GM18508 (cell line): Measurements from ENCODE around the gene NRM.
A peak's percentile ranks its signal among the peaks of the same experiment; 100 is the strongest.
"Not testable (repeated sequence)": the region's sequence is repeated elsewhere in the genome, so short reads cannot be mapped to it uniquely, and the experiment has no call there.

ENCODE experiments used
- ATAC-seq: cut with Tn5 transposase; IDR thresholded peaks from one replicate; pipeline ENCODE4 v1.9.1; 2021; ENCODE audit warnings: moderate number of reproducible peaks; ENCODE audit not compliant: insufficient read depth, unreplicated experiment

NRM gene

GRCh38 chr6:30672445-30673253, 18.1 kb downstream of the NRM start, which contains the start of gene DHX16:
DHX16 (minus strand) TSS chr6:30673006; CDS start chr6:30672841, 165 bp downstream.
- ATAC-seq, result peak; percentile 50

- no peak for ATAC-seq
Measured at GRCh38 chr6:30670760-30671527, 19.8 kb downstream of the NRM start.

- ATAC-seq, result not testable (repeated sequence)
Measured at GRCh38 chr6:30666300-30666699, 24.5 kb downstream of the NRM start.

- ATAC-seq, result no peak
Measured at GRCh38 chr6:30664994-30665767, 25.6 kb downstream of the NRM start.

DNA sequence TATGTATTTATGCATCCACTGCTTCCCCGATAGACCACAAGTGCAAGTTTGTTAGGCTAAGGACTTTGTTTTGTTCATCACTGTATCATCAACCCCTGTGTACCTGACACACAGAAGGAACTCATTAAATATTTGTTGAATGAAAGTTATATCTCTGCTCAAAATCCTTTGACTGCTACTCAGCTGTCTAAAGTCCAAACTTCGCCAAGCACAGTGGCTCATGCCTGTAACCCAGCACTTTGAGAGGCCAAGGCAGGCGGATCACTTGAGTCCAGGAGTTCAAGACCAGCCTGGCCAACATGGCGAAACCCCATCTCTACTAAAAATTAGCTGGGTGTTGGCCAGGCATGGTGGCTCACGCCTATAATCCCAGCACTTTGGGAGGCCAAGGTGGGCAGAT, 32.9 kb downstream of the NRM start:
- not testable (repeated sequence) for ATAC-seq

- ATAC-seq, result no peak
Measured at GRCh38 chr6:30657454-30657853, 33.3 kb downstream of the NRM start.

- no peak for ATAC-seq
Measured at GRCh38 chr6:30656513-30656912, 34.3 kb downstream of the NRM start.

DNA sequence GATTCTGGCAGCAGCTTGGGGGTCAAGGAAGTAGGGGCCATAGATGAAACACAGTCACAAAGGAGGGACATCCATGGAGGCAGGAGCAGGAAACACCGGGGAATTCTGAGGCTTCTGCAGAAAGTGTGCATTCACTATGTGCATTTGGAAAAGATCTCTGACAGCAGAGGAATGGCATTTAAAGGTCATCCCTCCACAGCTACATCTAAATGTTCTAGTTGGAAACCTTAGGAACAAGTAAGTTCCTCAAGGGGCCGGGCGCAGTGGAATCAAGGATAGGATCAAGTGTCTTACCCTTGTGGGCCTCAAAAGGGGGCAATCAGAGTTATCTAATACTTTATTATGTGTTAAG, 35.1 kb downstream of the NRM start:
- no peak for ATAC-seq

GRCh38 chr6:30654798-30655742, 35.7 kb downstream of the NRM start:
- no peak for ATAC-seq

DNA sequence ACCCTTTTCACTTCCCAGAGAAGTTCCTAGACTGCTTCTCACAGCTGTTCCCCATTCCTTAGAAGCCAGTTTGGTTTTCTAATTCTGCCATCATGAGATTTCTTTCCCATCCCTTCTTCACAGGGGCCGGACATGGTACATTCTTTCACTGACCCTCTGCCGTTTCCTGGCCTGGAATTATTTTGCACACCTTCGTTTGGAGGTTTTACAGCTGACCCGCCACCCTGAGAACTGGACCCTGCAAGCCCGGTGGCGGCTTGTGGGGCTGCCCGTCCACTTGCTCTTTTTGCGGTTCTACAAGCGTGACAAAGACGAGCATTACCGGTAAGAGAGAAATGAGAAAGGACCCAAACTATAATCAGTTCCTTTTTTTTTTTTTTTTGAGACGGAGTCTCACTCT, 39.6 kb downstream of the NRM start:
- ATAC-seq, result no peak

DNA sequence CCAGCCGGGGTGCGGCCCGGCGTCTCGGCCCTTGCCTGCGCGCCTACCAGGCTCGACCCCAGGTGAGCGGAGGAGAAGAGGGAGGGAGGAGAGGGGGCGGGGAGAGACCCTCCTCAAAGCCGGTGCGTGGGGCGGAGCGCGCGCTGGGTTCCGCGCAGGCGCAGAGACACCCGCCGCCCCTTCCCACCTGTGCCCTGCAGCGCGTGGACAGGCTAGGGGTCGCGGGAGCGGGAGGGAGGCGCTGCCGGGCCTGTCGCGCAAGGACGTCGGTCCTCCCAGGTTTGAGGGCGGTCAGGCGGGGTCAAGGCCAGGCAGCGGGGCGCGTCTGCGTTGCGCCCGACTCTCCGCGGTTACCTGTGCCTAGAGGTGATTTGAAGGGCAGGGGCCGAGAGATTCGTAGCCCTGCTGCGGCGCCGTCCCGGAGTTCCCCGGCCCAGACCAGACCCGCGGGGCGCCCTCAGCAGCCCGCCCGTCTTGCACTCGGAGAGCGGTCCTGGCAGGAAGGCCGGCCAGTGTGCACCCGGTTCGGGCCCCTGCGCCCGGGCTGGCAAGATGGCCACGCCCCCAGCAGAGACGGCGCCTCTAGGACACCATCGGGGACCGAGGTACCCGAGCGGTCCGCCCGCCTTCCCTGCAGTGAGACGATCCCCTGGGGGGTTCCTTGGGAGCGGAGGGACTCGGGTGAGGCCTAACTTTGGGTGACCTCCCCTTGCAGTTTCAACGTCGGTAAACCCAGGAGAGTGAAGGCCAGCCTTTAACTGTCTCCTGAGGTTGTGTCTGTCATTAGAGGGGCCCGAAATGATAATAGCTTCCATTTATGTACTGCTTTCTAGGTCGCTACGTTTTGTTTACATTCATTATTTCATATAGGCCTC, 43.3 kb downstream of the NRM start:
- no peak for ATAC-seq

- ATAC-seq, result no peak
Measured at GRCh38 chr6:30646450-30647241, 44.1 kb downstream of the NRM start, which contains the start of gene C6orf136. C6orf136 (plus strand) TSS chr6:30647133; CDS start chr6:30647232, 99 bp downstream.

DNA sequence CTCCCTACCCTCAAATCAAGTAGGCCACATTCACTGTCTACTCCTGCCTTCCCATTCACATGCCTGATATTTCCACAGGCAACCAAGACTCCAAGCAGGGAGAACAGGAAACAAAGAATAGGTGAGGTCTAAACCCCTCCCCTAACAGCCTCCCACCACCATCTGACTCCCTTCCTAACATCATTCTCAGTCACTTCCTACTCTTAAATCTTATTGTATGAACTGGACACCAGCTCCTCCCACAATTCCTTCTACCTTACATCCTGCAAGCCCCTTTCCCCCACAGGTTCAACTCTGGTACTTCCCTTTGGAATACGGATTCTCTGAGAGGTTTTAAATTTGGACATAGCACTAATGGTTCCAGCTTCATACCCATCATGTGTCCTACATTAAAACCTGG, 44.8 kb downstream of the NRM start:
- no peak for ATAC-seq

DNA sequence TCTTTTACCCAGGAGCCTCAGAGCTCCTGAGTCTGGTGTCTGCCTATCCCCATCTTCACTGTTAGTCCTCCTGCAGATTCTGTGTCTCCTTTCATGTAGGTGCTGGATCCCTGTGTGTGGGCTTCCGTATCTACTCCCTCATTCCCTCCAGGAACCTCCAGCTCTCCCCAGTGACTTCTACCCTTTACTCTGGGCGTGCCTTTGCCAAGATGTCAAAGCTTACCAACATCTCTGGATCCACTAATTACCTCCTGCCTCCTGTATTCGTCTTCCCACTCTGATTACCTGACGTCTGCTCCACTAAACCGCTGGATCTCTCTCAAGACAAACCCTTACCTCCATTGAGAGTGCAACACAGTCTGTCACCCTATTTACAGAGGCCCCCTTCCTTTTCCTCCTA, 46.0 kb downstream of the NRM start:
- ATAC-seq, result no peak

- no peak for ATAC-seq
Measured at GRCh38 chr6:30643656-30644055, 47.1 kb downstream of the NRM start.

DNA sequence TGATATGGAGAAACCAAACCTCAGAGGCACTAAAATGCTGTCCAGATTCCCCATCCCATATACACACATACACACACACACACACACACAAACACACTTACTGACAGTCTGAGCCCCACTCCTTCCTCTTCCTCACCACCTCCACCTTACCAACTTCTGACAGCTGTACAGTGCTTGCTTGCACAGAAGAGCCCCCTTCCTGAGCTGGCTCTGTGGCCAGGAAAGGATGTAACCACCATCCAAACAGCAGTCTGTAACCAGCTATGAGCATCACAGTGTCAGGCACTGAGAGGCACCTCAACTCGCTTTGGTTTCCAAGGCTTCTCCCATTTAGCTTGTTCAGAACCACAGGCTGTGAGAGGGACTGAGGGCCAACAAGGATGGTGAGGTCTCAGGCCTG, 49.7 kb downstream of the NRM start:
- ATAC-seq, result no peak

GRCh38 chr6:30640481-30640880, 50.3 kb downstream of the NRM start:
- no peak for ATAC-seq
